Activated CD4-positive, CD25-positive, alpha-beta regulatory T cell treated with anti-CD3 and anti-CD28 coated beads, Interleukin-2, amount 50 U/mL, for 24 hours (primary cell): Measurements from ENCODE around the gene PRKCA.

Experiments
- ATAC-seq, 2 donors: fragments of 150-1000 bp; cut with Tn5 transposase; one replicate each; pipeline ENCODE4 v1.10.0; 2021; ENCODE audit warnings: mild to moderate bottlenecking in 1 of 2, moderate library complexity in 1 of 2

Gene PRKCA

GRCh38 chr17:66664336-66664735 is 361.9 kb downstream of the PRKCA start:
- no peak for ATAC-seq

- ATAC-seq: peak in 1 of 2 donors; percentile 22
Observed at GRCh38 chr17:66665194-66665593, 362.8 kb downstream of the PRKCA start.

GRCh38 chr17:66667090-66667489 is 364.7 kb downstream of the PRKCA start:
- ATAC-seq: peak; percentile 7 to 11

- ATAC-seq: peak; percentile 91 to 95
Observed at GRCh38 chr17:66667491-66668030, 365.1 kb downstream of the PRKCA start.

GRCh38 chr17:66670206-66670605 is 367.8 kb downstream of the PRKCA start:
- ATAC-seq: no peak

GRCh38 chr17:66671156-66671555 is 368.7 kb downstream of the PRKCA start:
- ATAC-seq: no peak

GRCh38 chr17:66673668-66674276 is 371.4 kb downstream of the PRKCA start:
- ATAC-seq: peak; percentile 62 to 70

GRCh38 chr17:66675273-66675990 is 373.0 kb downstream of the PRKCA start:
- no peak for ATAC-seq

GRCh38 chr17:66675991-66676371 is 373.6 kb downstream of the PRKCA start:
- ATAC-seq: no peak

- no peak for ATAC-seq
Observed at GRCh38 chr17:66676421-66676820, 374.0 kb downstream of the PRKCA start.

- ATAC-seq: peak; percentile 68 to 71
Observed at GRCh38 chr17:66677201-66677981, 375.0 kb downstream of the PRKCA start.

GRCh38 chr17:66678061-66678460 is 375.6 kb downstream of the PRKCA start:
- ATAC-seq: no peak

- no peak for ATAC-seq
Observed at GRCh38 chr17:66678827-66679226, 376.4 kb downstream of the PRKCA start.

GRCh38 chr17:66679631-66680517 is 377.5 kb downstream of the PRKCA start:
- no peak for ATAC-seq

GRCh38 chr17:66682283-66682682 is 379.9 kb downstream of the PRKCA start:
- no peak for ATAC-seq

GRCh38 chr17:66684261-66684660 is 381.8 kb downstream of the PRKCA start:
- no peak for ATAC-seq

- no peak for ATAC-seq
Observed at GRCh38 chr17:66684731-66685130, 382.3 kb downstream of the PRKCA start.

GRCh38 chr17:66686601-66687000 is 384.2 kb downstream of the PRKCA start:
- ATAC-seq: no peak

GRCh38 chr17:66687570-66688284 is 385.3 kb downstream of the PRKCA start:
- ATAC-seq: no peak

GRCh38 chr17:66689221-66689620 is 386.8 kb downstream of the PRKCA start:
- no peak for ATAC-seq

GRCh38 chr17:66690166-66690565 is 387.8 kb downstream of the PRKCA start:
- no peak for ATAC-seq
